WTC11 (cell line): ENCODE measurements around the gene SERP2. TPM values are rescaled to one million over a fixed set of nuclear protein-coding genes. Genes with fewer than 3 reads are reported as not detected.

Source experiments
- ATAC-seq: fragments of 200-7000 bp; cut with Tn5 transposase; 2 replicates; pipeline ENCODE4 v1.10.0; 2021; ENCODE audit warnings: mild to moderate bottlenecking, moderate library complexity
- CTCF ChIA-PET: fragments of 300-600 bp; sonication (Branson Sonifier 250); formaldehyde crosslinking; loops from one replicate; lab custom pipeline; 2021; ENCODE audit warnings: antibody characterized with exemption; lab: Charles Lee
- POLR2A ChIA-PET: fragments of 350-600 bp; sonication (Branson Sonifier 250); formaldehyde crosslinking; loops from one replicate; lab custom pipeline; 2021; ENCODE audit warnings: antibody characterized with exemption; lab: Charles Lee
- DNase-seq: peaks from one replicate; pipeline ENCODE4 v3.0.0; 2021; ENCODE audit warnings: low spot score
- H3K27ac Mint-ChIP-seq: 2 replicates; pipeline ENCODE4 v1.8.0; 2021; ENCODE audit warnings: mixed read lengths
- H3K27me3 Mint-ChIP-seq: 2 replicates; pipeline ENCODE4 v1.8.0; 2021; ENCODE audit warnings: low read depth, mild to moderate bottlenecking, moderate library complexity, mixed read lengths
- H3K36me3 Mint-ChIP-seq: 2 replicates; pipeline ENCODE4 v1.8.0; 2021; ENCODE audit warnings: mixed read lengths
- H3K4me1 Mint-ChIP-seq: 2 replicates; pipeline ENCODE4 v1.8.0; 2022; ENCODE audit warnings: mixed read lengths
- H3K4me3 Mint-ChIP-seq: 2 replicates; pipeline ENCODE4 v1.8.0; 2021; ENCODE audit warnings: mild to moderate bottlenecking, moderate library complexity, mixed read lengths
- H3K9me3 Mint-ChIP-seq: 2 replicates; pipeline ENCODE4 v1.8.0; 2021; ENCODE audit warnings: mixed read lengths
- ATF1 ChIP-seq: sonication (generic); formaldehyde crosslinking; IDR thresholded peaks from 2 replicates; pipeline ENCODE4 v1.8.1; 2023; ENCODE audit warnings: mild to moderate bottlenecking, moderate library complexity, missing genetic modification reagents
- CBFB ChIP-seq: sonication (generic); formaldehyde crosslinking; IDR thresholded peaks from 2 replicates; pipeline ENCODE4 v1.8.1; 2022; ENCODE audit warnings: mild to moderate bottlenecking, low read depth, missing genetic modification reagents
- CREB1 ChIP-seq: sonication (generic); formaldehyde crosslinking; IDR thresholded peaks from 2 replicates; pipeline ENCODE4 v1.8.0; 2023; ENCODE audit warnings: mild to moderate bottlenecking, missing genetic modification reagents
- CREM ChIP-seq: sonication (generic); formaldehyde crosslinking; IDR thresholded peaks from 2 replicates; pipeline ENCODE4 v1.8.1; 2022; ENCODE audit warnings: mild to moderate bottlenecking, missing genetic modification reagents, moderate library complexity
- FOXK1 ChIP-seq: sonication (generic); formaldehyde crosslinking; IDR thresholded peaks from 2 replicates; pipeline ENCODE4 v1.8.0; 2022; ENCODE audit warnings: mild to moderate bottlenecking, moderate library complexity, missing genetic modification reagents
- FOXP1 ChIP-seq: sonication (generic); formaldehyde crosslinking; IDR thresholded peaks from 2 replicates; pipeline ENCODE4 v1.8.0; 2022; ENCODE audit warnings: missing genetic modification reagents, mild to moderate bottlenecking, moderate library complexity, borderline replicate concordance
- GABPB1 ChIP-seq: sonication (generic); formaldehyde crosslinking; IDR thresholded peaks from 2 replicates; pipeline ENCODE4 v1.8.1; 2023; ENCODE audit warnings: mild to moderate bottlenecking, missing genetic modification reagents
- HMGA2 ChIP-seq: fragments of 250-450 bp; sonication (Bioruptor Pico); IDR thresholded peaks from 2 replicates; pipeline ENCODE4 v1.4.0; 2021; ENCODE audit warnings: mild to moderate bottlenecking, moderate library complexity
- IRF1 ChIP-seq: sonication (generic); formaldehyde crosslinking; IDR thresholded peaks from 2 replicates; pipeline ENCODE4 v1.8.0; 2023; ENCODE audit warnings: missing genetic modification reagents
- IRF2 ChIP-seq: sonication (generic); formaldehyde crosslinking; IDR thresholded peaks from 2 replicates; pipeline ENCODE4 v1.8.0; 2022; ENCODE audit warnings: low read depth, missing genetic modification reagents, borderline replicate concordance
- JAZF1 ChIP-seq: fragments of 250-450 bp; sonication (Bioruptor Pico); IDR thresholded peaks from 2 replicates; pipeline ENCODE4 v1.9.0; 2021; ENCODE audit warnings: moderate library complexity, mild to moderate bottlenecking, inconsistent platforms
- JUN ChIP-seq: sonication (generic); formaldehyde crosslinking; IDR thresholded peaks from 2 replicates; pipeline ENCODE4 v1.8.0; 2023; ENCODE audit warnings: mild to moderate bottlenecking, missing genetic modification reagents
- NFYB ChIP-seq: sonication (generic); formaldehyde crosslinking; conservative IDR thresholded peaks from 2 replicates; pipeline ENCODE4 v1.8.0; 2022; ENCODE audit warnings: low read depth, missing genetic modification reagents
- NR1H2 ChIP-seq: sonication (generic); formaldehyde crosslinking; IDR thresholded peaks from 2 replicates; pipeline ENCODE4 v1.9.0; 2021; ENCODE audit warnings: mild to moderate bottlenecking, moderate library complexity, missing genetic modification reagents
- NR2C2 ChIP-seq: sonication (generic); formaldehyde crosslinking; IDR thresholded peaks from 2 replicates; pipeline ENCODE4 v1.8.0; 2022; ENCODE audit warnings: mild to moderate bottlenecking, missing genetic modification reagents
- OVOL2 ChIP-seq: fragments of 250-450 bp; sonication (Bioruptor Pico); IDR thresholded peaks from 2 replicates; pipeline ENCODE4 v1.9.0; 2021; ENCODE audit warnings: mild to moderate bottlenecking, borderline replicate concordance
- TEAD1 ChIP-seq: sonication (generic); formaldehyde crosslinking; IDR thresholded peaks from 2 replicates; pipeline ENCODE4 v1.8.0; 2022; ENCODE audit warnings: mild to moderate bottlenecking, missing genetic modification reagents
- TEAD4 ChIP-seq: sonication (generic); formaldehyde crosslinking; IDR thresholded peaks from 2 replicates; pipeline ENCODE4 v1.8.0; 2022; ENCODE audit warnings: mild to moderate bottlenecking, missing genetic modification reagents
- TP53 ChIP-seq: sonication (generic); formaldehyde crosslinking; IDR thresholded peaks from 2 replicates; pipeline ENCODE4 v1.8.1; 2023; ENCODE audit warnings: mild to moderate bottlenecking, missing genetic modification reagents
- ZMAT4 ChIP-seq: fragments of 250-450 bp; sonication (Bioruptor Pico); IDR thresholded peaks from 2 replicates; pipeline ENCODE4 v1.9.0; 2021; ENCODE audit warnings: mild to moderate bottlenecking
- ZNF121 ChIP-seq: sonication (generic); formaldehyde crosslinking; IDR thresholded peaks from 2 replicates; pipeline ENCODE4 v1.8.0; 2023; ENCODE audit warnings: missing genetic modification reagents
- ZNF317 ChIP-seq: sonication (generic); formaldehyde crosslinking; IDR thresholded peaks from 2 replicates; pipeline ENCODE4 v1.8.1; 2023; ENCODE audit warnings: low read depth, mild to moderate bottlenecking, moderate library complexity, missing genetic modification reagents, borderline replicate concordance
- ZNF512 ChIP-seq: sonication (generic); formaldehyde crosslinking; IDR thresholded peaks from 2 replicates; pipeline ENCODE4 v1.8.1; 2022; ENCODE audit warnings: missing genetic modification reagents, borderline replicate concordance
- total RNA-seq: library from RNA; stranded (reverse); gene quantifications from 3 replicates; pipeline ENCODE4 v1.2.3, GENCODE V29; 2021
- TF ChIP-seq, protein P1 (sequence below): sonication (generic); formaldehyde crosslinking; IDR thresholded peaks from 2 replicates; pipeline ENCODE4 v1.8.1; 2023; ENCODE audit warnings: mild to moderate bottlenecking, missing genetic modification reagents
- TF ChIP-seq, protein P2 (sequence below): sonication (generic); formaldehyde crosslinking; IDR thresholded peaks from 2 replicates; pipeline ENCODE4 v1.8.1; 2023; ENCODE audit warnings: mild to moderate bottlenecking, missing genetic modification reagents, moderate library complexity
- TF ChIP-seq, protein P3 (sequence below): fragments of 250-450 bp; sonication (Bioruptor Pico); IDR thresholded peaks from 2 replicates; pipeline ENCODE4 v1.8.0; 2021; ENCODE audit warnings: mild to moderate bottlenecking
- TF ChIP-seq, protein P4 (sequence below): sonication (generic); formaldehyde crosslinking; IDR thresholded peaks from 2 replicates; pipeline ENCODE4 v1.8.0; 2022; ENCODE audit warnings: missing genetic modification reagents

SERP2 gene
- total RNA-seq, 1 experiment from 2014 or later: 1.2 TPM

GRCh38 chr13:44412346-44412935 is 38.8 kb downstream of the SERP2 start:
- ATAC-seq: no peak
- ChIA-PET POLR2A (no interaction called here), CTCF (no interaction called here)
- H3K9me3 Mint-ChIP-seq: peaks cover 4% of the 10 kb centered on the region
- peaks cover 4% of the 10 kb centered on the region for H3K36me3 Mint-ChIP-seq
- peaks cover 49% of the 10 kb centered on the region for H3K4me1 Mint-ChIP-seq
- TF ChIP-seq OVOL2 (no peak), JUN (CRISPR knock-in tag) (no peak), FOXK1 (CRISPR knock-in tag) (no peak), NR1H2 (no peak), CREM (no peak), NR2C2 (CRISPR knock-in tag) (no peak), TP53 (CRISPR knock-in tag) (no peak), JAZF1 (CRISPR knock-in tag) (no peak), ZNF121 (CRISPR knock-in tag) (no peak), CBFB (CRISPR knock-in tag) (no peak), CREB1 (CRISPR knock-in tag) (no peak), NFYB (no peak), ZMAT4 (CRISPR knock-in tag) (no peak), IRF1 (CRISPR knock-in tag) (no peak)
- TF ChIP-seq, protein P1, sequence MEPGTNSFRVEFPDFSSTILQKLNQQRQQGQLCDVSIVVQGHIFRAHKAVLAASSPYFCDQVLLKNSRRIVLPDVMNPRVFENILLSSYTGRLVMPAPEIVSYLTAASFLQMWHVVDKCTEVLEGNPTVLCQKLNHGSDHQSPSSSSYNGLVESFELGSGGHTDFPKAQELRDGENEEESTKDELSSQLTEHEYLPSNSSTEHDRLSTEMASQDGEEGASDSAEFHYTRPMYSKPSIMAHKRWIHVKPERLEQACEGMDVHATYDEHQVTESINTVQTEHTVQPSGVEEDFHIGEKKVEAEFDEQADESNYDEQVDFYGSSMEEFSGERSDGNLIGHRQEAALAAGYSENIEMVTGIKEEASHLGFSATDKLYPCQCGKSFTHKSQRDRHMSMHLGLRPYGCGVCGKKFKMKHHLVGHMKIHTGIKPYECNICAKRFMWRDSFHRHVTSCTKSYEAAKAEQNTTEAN: no peak
- TF ChIP-seq, protein P2, sequence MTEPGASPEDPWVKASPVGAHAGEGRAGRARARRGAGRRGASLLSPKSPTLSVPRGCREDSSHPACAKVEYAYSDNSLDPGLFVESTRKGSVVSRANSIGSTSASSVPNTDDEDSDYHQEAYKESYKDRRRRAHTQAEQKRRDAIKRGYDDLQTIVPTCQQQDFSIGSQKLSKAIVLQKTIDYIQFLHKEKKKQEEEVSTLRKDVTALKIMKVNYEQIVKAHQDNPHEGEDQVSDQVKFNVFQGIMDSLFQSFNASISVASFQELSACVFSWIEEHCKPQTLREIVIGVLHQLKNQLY (CRISPR knock-in tag): no peak
- no peak overlapping the region for H3K4me3 Mint-ChIP-seq
- no peak for DNase-seq
- H3K27me3 Mint-ChIP-seq: peaks cover 12% of the 10 kb centered on the region
- no peak overlapping the region for H3K27ac Mint-ChIP-seq

- ChIA-PET POLR2A (interaction anchor here (0.7 kb wide), 1 partner anchor 22 kb away, joined by 3 read pairs; no protein-coding TSS in a partner anchor), CTCF (no interaction called here)
- ATAC-seq (no peak), DNase-seq (no peak)
- Mint-ChIP-seq H3K4me1 (peaks cover 50% of the 10 kb centered on the region), H3K36me3 (peaks cover 4% of the 10 kb centered on the region), H3K27ac (no peak overlapping the region), H3K4me3 (no peak overlapping the region), H3K9me3 (peaks cover 4% of the 10 kb centered on the region), H3K27me3 (peaks cover 12% of the 10 kb centered on the region)
- TF ChIP-seq, protein P3, sequence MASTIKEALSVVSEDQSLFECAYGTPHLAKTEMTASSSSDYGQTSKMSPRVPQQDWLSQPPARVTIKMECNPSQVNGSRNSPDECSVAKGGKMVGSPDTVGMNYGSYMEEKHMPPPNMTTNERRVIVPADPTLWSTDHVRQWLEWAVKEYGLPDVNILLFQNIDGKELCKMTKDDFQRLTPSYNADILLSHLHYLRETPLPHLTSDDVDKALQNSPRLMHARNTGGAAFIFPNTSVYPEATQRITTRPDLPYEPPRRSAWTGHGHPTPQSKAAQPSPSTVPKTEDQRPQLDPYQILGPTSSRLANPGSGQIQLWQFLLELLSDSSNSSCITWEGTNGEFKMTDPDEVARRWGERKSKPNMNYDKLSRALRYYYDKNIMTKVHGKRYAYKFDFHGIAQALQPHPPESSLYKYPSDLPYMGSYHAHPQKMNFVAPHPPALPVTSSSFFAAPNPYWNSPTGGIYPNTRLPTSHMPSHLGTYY (CRISPR knock-in tag): no peak
- TF ChIP-seq ZNF317 (CRISPR knock-in tag) (no peak), ZNF512 (CRISPR knock-in tag) (no peak), GABPB1 (CRISPR knock-in tag) (no peak), HMGA2 (no peak), CREB1 (CRISPR knock-in tag) (no peak), FOXP1 (no peak), TEAD4 (no peak), IRF2 (CRISPR knock-in tag) (no peak), ATF1 (no peak), CREM (no peak), TEAD1 (CRISPR knock-in tag) (no peak)
- TF ChIP-seq, protein P4, sequence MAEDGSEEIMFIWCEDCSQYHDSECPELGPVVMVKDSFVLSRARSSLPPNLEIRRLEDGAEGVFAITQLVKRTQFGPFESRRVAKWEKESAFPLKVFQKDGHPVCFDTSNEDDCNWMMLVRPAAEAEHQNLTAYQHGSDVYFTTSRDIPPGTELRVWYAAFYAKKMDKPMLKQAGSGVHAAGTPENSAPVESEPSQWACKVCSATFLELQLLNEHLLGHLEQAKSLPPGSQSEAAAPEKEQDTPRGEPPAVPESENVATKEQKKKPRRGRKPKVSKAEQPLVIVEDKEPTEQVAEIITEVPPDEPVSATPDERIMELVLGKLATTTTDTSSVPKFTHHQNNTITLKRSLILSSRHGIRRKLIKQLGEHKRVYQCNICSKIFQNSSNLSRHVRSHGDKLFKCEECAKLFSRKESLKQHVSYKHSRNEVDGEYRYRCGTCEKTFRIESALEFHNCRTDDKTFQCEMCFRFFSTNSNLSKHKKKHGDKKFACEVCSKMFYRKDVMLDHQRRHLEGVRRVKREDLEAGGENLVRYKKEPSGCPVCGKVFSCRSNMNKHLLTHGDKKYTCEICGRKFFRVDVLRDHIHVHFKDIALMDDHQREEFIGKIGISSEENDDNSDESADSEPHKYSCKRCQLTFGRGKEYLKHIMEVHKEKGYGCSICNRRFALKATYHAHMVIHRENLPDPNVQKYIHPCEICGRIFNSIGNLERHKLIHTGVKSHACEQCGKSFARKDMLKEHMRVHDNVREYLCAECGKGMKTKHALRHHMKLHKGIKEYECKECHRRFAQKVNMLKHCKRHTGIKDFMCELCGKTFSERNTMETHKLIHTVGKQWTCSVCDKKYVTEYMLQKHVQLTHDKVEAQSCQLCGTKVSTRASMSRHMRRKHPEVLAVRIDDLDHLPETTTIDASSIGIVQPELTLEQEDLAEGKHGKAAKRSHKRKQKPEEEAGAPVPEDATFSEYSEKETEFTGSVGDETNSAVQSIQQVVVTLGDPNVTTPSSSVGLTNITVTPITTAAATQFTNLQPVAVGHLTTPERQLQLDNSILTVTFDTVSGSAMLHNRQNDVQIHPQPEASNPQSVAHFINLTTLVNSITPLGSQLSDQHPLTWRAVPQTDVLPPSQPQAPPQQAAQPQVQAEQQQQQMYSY (CRISPR knock-in tag): no peak
These were observed 39.5 kb downstream of the SERP2 start for GRCh38 chr13:44413095-44413494.
